Middle frontal gyrus (tissue), 1 donor: ENCODE data around the gene DTNB.

Source experiments
- DNase-seq: peaks from one replicate; pipeline ENCODE4 v3.0.0-alpha.2; 2015; ENCODE audit warnings: low spot score; ENCODE audit errors: extremely low spot score

The DTNB gene

GRCh38 chr2:25372405-25373268, 300.7 kb downstream of the DTNB start:
- no peak for DNase-seq

GRCh38 chr2:25371253-25372241, 301.8 kb downstream of the DTNB start:
- DNase-seq = no peak

- DNase-seq = no peak
Measured at GRCh38 chr2:25369876-25370275, 303.5 kb downstream of the DTNB start.

GRCh38 chr2:25369439-25369838, 303.9 kb downstream of the DTNB start:
- DNase-seq = no peak

- DNase-seq = no peak
Measured at GRCh38 chr2:25368660-25369059, 304.7 kb downstream of the DTNB start.

GRCh38 chr2:25367296-25367695, 306.1 kb downstream of the DTNB start:
- no peak for DNase-seq

GRCh38 chr2:25366629-25367028, 306.7 kb downstream of the DTNB start:
- no peak for DNase-seq

- DNase-seq = no peak
Measured at GRCh38 chr2:25365241-25365640, 308.1 kb downstream of the DTNB start.

GRCh38 chr2:25363733-25364132, 309.6 kb downstream of the DTNB start:
- no peak for DNase-seq

GRCh38 chr2:25362434-25363145, 310.8 kb downstream of the DTNB start:
- DNase-seq = no peak

- DNase-seq = peak; percentile 90
Measured at GRCh38 chr2:25362049-25362433, 311.3 kb downstream of the DTNB start.

GRCh38 chr2:25361261-25362048, 311.9 kb downstream of the DTNB start:
- DNase-seq = no peak

- no peak for DNase-seq
Measured at GRCh38 chr2:25358836-25359235, 314.5 kb downstream of the DTNB start.

GRCh38 chr2:25358249-25358815, 315.0 kb downstream of the DTNB start:
- DNase-seq = no peak

- no peak for DNase-seq
Measured at GRCh38 chr2:25356088-25356487, 317.3 kb downstream of the DTNB start.

- DNase-seq = no peak
Measured at GRCh38 chr2:25355270-25355669, 318.1 kb downstream of the DTNB start.

- DNase-seq = no peak
Measured at GRCh38 chr2:25354116-25354515, 319.3 kb downstream of the DTNB start.

- DNase-seq = no peak
Measured at GRCh38 chr2:25349397-25349796, 324.0 kb downstream of the DTNB start.

GRCh38 chr2:25347846-25348245, 325.5 kb downstream of the DTNB start:
- DNase-seq = no peak

- no peak for DNase-seq
Measured at GRCh38 chr2:25347205-25347815, 326.1 kb downstream of the DTNB start.
